Erythroblast (primary cell): ENCODE measurements around the gene ALPL.

Source experiments
- GATA1 ChIP-seq: IDR thresholded peaks from 2 replicates; pipeline ENCODE4 v1.6.1; 2011; ENCODE audit warnings: low read depth, mild to moderate bottlenecking, control low read depth, low read length, moderate library complexity
- POLR2A ChIP-seq: IDR thresholded peaks from 2 replicates; pipeline ENCODE4 v1.6.1; 2011; ENCODE audit warnings: mild to moderate bottlenecking, low read length

DNA sequence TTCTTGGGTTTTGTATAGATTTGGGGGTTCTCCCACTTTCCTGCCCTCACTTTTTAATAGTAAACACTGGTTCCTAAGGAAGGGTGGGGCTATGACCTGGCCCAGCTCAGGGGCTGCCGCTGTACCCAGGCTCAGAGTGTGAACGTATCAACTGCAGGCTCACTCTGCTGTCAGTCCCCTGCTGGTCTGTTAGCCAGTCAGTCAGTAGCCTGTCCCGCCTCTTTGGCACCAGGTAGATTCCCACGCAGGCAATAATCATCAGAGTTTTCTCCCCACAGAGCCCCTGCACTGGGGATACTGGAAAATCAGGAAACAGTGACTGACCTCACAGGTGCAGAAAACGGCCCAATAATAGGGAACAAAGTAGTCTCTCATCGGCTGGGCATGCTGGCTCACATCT is 15.0 kb upstream of the ALPL start:
- TF ChIP-seq GATA1 (no peak), POLR2A (no peak)
